GM12892 (cell line): ENCODE measurements around the gene OR7A5. TPM values are rescaled to one million over a fixed set of nuclear protein-coding genes. Genes with fewer than 3 reads are reported as not detected.

ENCODE experiments used
- DNase-seq: peaks from one replicate; pipeline ENCODE4 v3.0.0; 2011; ENCODE audit not compliant: insufficient read length
- FAIRE-seq: peaks from 2 replicates; lab custom pipeline; 2011; peaks lifted over from hg19 to GRCh38; lab: Jason Lieb, UNC
- POLR2A ChIP-seq: IDR thresholded peaks from 2 replicates; pipeline ENCODE4 v1.6.1; 2011; ENCODE audit warnings: low read depth, low read length, control low read depth
- POLR2AphosphoS5 ChIP-seq: IDR thresholded peaks from 2 replicates; pipeline ENCODE4 v1.6.1; 2011; ENCODE audit warnings: low read depth, low read length, control low read depth
- TAF1 ChIP-seq: IDR thresholded peaks from 2 replicates; pipeline ENCODE4 v1.6.1; 2011; ENCODE audit warnings: low read depth, mild to moderate bottlenecking, control low read depth, low read length, borderline replicate concordance
- polyA plus RNA-seq: library from polyadenylated mRNA; unstranded; fragments of >200 nt; gene quantifications from one replicate; pipeline ENCODE4 v1.2.1, GENCODE V29; 2012; ENCODE audit warnings: missing spikeins, inconsistent platforms; ENCODE audit not compliant: missing spikeins

OR7A5 gene
- not detected for polyA plus RNA-seq

GRCh38 chr19:14835011-14835410 is at the start of gene OR7A5, which contains the start of gene OR7C1:
TSS of gene OR7A5 (minus strand) at chr19:14835185. CDS start at chr19:14828241, 6,944 bp downstream.
TSS of gene OR7C1 (minus strand) at chr19:14835185. CDS start at chr19:14800136, 35,049 bp downstream.
- no peak for DNase-seq
- FAIRE-seq = no peak
- no peak for TF ChIP-seq TAF1
- no peak for TF ChIP-seq POLR2AphosphoS5
- TF ChIP-seq POLR2A = no peak

DNA sequence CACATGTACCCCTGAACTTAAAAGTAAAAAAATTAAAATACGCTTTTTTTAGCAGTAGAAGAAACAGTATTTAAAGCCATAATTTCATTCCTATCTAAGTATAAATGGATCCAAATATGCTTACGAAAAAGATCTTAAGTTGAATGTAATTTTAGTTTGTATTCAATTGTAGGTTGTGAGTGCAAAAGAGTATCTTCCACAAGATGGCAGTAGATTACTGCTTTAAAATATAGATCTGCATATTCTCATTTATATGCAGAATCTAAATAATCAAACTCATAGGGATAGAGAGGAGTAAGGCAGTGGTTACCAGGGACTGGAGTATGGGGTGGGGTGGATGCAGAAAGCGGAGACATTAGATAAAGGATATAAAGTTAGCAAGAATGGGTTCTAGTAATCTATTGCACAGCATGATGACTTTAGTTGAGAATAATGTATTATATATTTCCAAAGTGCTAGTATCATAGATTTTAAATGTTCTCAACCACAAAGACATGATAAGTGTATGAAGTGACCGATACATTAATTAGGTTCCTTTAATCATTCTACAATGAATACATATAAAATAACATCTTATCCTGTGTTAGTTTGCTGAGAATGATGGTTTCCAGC is 36.7 kb upstream of the OR7A5 start:
- no peak for TF ChIP-seq POLR2AphosphoS5
- no peak for TF ChIP-seq TAF1
- no peak for TF ChIP-seq POLR2A
- FAIRE-seq (no peak), DNase-seq (no peak)

- TF ChIP-seq POLR2AphosphoS5 = no peak
- no peak for TF ChIP-seq TAF1
- no peak for TF ChIP-seq POLR2A
- FAIRE-seq (no peak), DNase-seq (no peak)
Measured at GRCh38 chr19:14868497-14868896, 33.5 kb upstream of the OR7A5 start.

DNA sequence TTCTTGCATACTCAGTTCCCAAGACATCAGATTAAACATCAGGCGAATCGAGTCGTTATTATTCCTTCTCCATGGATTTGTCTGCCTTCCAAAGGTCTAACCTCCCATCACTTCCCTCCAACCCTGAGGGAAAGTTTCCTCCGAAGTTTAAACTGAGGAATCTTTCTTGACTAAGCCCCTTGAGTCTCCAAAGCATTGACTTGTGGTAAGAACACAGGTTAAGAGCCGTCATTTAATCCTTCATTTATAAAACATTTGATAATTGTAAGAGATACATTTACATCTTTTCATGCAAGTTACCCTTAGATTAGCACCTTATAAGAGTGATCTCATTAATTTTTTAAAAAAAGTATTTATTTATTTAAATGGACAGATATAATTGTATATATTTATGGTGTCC is 13.8 kb upstream of the OR7A5 start, which contains the start of gene OR7A10:
Gene OR7A10 (minus strand): TSS at position 101 of the 400 bp plus-strand sequence. CDS start 7,045 bp downstream, outside the sequence.
- TF ChIP-seq TAF1 (no peak), POLR2A (no peak), POLR2AphosphoS5 (no peak)
- FAIRE-seq = no peak
- DNase-seq = no peak

DNA sequence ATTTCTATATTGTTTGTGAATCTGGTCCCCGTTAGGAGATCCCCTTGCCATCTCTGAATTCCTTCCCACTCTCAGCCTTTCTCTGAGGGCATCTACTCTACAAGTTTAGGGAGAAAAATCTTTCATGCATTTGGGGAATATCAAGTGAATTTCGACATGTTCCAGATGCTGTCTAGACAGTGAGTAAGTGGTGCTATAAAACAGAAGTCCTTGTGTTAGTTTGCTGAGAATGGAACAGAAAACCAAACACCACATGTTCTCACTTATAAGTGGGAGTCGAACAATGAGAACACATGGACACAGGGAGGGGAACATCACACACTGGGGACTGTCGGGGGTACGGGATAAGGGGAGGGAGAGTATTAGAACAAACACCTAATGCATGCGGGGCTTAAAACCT is 8.6 kb upstream of the OR7A5 start:
- FAIRE-seq = no peak
- no peak for TF ChIP-seq POLR2A
- TF ChIP-seq POLR2AphosphoS5 = no peak
- no peak for TF ChIP-seq TAF1
- no peak for DNase-seq

DNA sequence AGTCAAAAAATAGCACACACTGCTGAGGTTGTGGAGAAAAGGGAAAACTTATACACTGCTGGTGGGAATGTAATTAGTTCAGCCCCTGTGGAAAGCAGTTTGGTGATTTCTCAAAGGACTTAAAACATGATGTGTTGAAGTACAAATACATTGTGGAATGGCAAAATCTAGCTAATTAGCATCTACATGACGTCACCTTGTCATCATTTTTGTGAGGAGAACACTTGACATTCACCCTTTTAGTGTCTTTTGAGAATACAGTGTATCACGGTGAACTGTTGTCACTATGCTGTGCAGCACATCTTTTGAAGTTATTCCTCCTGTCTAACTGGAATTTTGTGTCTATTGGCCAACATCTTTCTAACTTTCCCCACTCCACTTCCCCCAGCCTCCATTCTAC is 8.2 kb upstream of the OR7A5 start:
- FAIRE-seq (no peak), DNase-seq (no peak)
- TF ChIP-seq POLR2A = no peak
- TF ChIP-seq POLR2AphosphoS5 = no peak
- no peak for TF ChIP-seq TAF1

GRCh38 chr19:14840206-14840605 is 5.2 kb upstream of the OR7A5 start:
- TF ChIP-seq POLR2AphosphoS5 (no peak), POLR2A (no peak), TAF1 (no peak)
- DNase-seq = no peak
- FAIRE-seq = no peak

DNA sequence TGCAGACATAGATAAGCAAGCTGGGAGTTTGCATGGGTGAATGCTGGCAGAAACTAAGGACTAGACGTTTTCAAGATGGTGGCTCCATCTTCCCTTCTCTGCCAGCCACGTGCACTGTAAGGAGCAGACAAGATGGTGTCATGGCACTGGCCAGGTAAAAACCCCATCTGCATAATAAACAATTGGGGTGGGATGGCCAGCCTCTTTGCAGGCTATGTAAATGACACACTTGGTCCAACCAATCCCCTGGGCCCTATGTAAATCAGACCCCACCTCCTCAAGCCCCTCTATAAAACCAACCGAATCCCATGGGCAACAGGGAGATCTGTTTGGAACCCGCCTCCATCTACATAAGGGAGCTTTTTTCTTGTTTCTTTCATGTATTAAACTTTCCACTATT is 2.4 kb upstream of the OR7A5 start:
- no peak for FAIRE-seq
- no peak for DNase-seq
- TF ChIP-seq POLR2AphosphoS5 (no peak), POLR2A (no peak), TAF1 (no peak)

GRCh38 chr19:14830702-14831101 is 4.3 kb downstream of the OR7A5 start:
- TF ChIP-seq TAF1 (no peak), POLR2A (no peak), POLR2AphosphoS5 (no peak)
- no peak for FAIRE-seq
- DNase-seq = no peak

GRCh38 chr19:14826006-14826405 is 9.0 kb downstream of the OR7A5 start:
- TF ChIP-seq POLR2A (no peak), POLR2AphosphoS5 (no peak), TAF1 (no peak)
- FAIRE-seq (no peak), DNase-seq (no peak)

- no peak for FAIRE-seq
- no peak for TF ChIP-seq POLR2AphosphoS5
- TF ChIP-seq POLR2A = no peak
- DNase-seq = no peak
Measured at GRCh38 chr19:14821937-14822336, 13.0 kb downstream of the OR7A5 start.

DNA sequence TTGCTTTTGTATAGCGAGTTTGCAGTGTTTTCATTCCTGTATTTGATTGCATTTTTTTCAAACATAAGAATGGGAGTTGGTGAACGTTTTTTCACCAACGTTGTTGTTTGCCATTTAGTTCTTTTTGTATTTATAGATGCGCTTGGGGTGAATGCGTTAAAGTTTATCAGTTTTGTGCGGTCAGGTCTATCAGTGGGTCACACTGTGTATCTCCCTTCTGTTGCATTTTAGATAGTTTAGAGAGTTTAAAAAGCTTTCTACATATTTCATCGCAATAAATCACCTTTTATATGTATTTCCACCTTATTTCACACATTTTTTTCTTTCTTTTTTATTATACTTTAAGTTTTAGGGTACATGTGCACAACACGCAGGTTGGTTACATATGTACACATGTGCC is 16.4 kb downstream of the OR7A5 start:
- FAIRE-seq (no peak), DNase-seq (no peak)
- TF ChIP-seq TAF1 (no peak), POLR2A (no peak), POLR2AphosphoS5 (no peak)

DNA sequence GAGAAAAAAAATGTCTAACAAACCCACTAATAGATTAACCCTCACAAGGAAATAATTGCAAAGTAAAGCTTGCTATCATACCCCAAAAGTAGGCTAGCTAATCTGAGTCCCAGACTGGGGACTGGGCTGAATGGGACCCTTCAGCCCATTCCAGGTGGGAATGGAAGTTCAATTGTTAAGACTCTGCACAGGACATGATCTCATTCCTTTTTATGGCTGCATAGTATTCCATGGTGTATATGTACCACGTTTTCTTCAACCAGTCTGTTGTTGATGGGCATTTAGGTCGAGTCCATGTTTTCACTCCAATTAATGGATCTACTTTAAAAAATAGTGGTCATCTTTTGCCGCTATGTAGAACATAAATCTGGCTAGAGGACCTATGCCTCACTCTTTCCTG is 17.9 kb downstream of the OR7A5 start:
- FAIRE-seq (no peak), DNase-seq (no peak)
- TF ChIP-seq POLR2AphosphoS5 (no peak), POLR2A (no peak), TAF1 (no peak)
